Right renal pelvis (tissue), 4 donors: Measurements from ENCODE around the gene LAMTOR5. TPM values are rescaled to one million over a fixed set of nuclear protein-coding genes. Genes with fewer than 3 reads are reported as not detected.
"Not testable (repeated sequence)": the region's sequence is repeated elsewhere in the genome, so short reads cannot be mapped to it uniquely, and the experiment has no call there.

Experiments used
- DNase-seq, 4 donors: peaks; one replicate each; pipeline ENCODE4 v3.0.0-alpha.2; 2013; ENCODE audit warnings: low read depth in 4 of 4, low spot score in 3 of 4, missing footprints in 1 of 4
- polyA plus RNA-seq, 4 donors: library from polyadenylated mRNA; unstranded; fragments of 120-200 nt; gene quantifications; one replicate each; pipeline ENCODE4 v1.2.1, GENCODE V29; 2013; ENCODE audit not compliant: insufficient read length in 4 of 4

Gene LAMTOR5
- polyA plus RNA-seq = 100 to 1,000 TPM; 277 to 315 (median 298) TPM

GRCh38 chr1:110407260-110408210 is at the start of gene LAMTOR5:
Gene LAMTOR5, minus strand, starts transcription at chr1:110407694. Its CDS starts 74 bp downstream, at chr1:110407620.
- peak; percentile 89 to 90 (median 90) for DNase-seq

- DNase-seq = no peak
Observed at GRCh38 chr1:110457206-110457605, 49.7 kb upstream of the LAMTOR5 start.

GRCh38 chr1:110455151-110455550 is 47.7 kb upstream of the LAMTOR5 start:
- no peak for DNase-seq

GRCh38 chr1:110454328-110454727 is 46.8 kb upstream of the LAMTOR5 start:
- DNase-seq = no peak

GRCh38 chr1:110453829-110454228 is 46.3 kb upstream of the LAMTOR5 start:
- no peak for DNase-seq

GRCh38 chr1:110452330-110452729 is 44.8 kb upstream of the LAMTOR5 start:
- no peak for DNase-seq

GRCh38 chr1:110450929-110451328 is 43.4 kb upstream of the LAMTOR5 start, which contains the start of gene PROK1:
Gene PROK1, plus strand, starts transcription at chr1:110451149. Its CDS starts 68 bp downstream, at chr1:110451217.
- DNase-seq = no peak

GRCh38 chr1:110449661-110450651 is 42.5 kb upstream of the LAMTOR5 start:
- no peak for DNase-seq

GRCh38 chr1:110444561-110444960 is 37.1 kb upstream of the LAMTOR5 start:
- DNase-seq = no peak

GRCh38 chr1:110443451-110443850 is 36.0 kb upstream of the LAMTOR5 start:
- DNase-seq = no peak

GRCh38 chr1:110441888-110442287 is 34.4 kb upstream of the LAMTOR5 start:
- DNase-seq = no peak

- DNase-seq = no peak
Observed at GRCh38 chr1:110440877-110441276, 33.4 kb upstream of the LAMTOR5 start.

- not testable (repeated sequence) for DNase-seq
Observed at GRCh38 chr1:110439873-110440272, 32.4 kb upstream of the LAMTOR5 start.

- no peak for DNase-seq
Observed at GRCh38 chr1:110438893-110439292, 31.4 kb upstream of the LAMTOR5 start.

GRCh38 chr1:110437645-110438299 is 30.3 kb upstream of the LAMTOR5 start:
- not testable (repeated sequence) for DNase-seq

GRCh38 chr1:110436635-110437034 is 29.1 kb upstream of the LAMTOR5 start:
- DNase-seq = peak in 3 of 4 donors; percentile 21 to 40 (median 27)

- DNase-seq = no peak
Observed at GRCh38 chr1:110434946-110435345, 27.5 kb upstream of the LAMTOR5 start.

GRCh38 chr1:110433803-110434202 is 26.3 kb upstream of the LAMTOR5 start:
- DNase-seq = no peak

GRCh38 chr1:110433213-110433612 is 25.7 kb upstream of the LAMTOR5 start:
- no peak for DNase-seq

GRCh38 chr1:110430901-110431300 is 23.4 kb upstream of the LAMTOR5 start:
- DNase-seq = no peak
